H1 (cell line): Measurements from ENCODE around the gene TUBGCP6. TPM values are rescaled to one million over a fixed set of nuclear protein-coding genes. Genes with fewer than 3 reads are reported as not detected.

Source experiments
- CTCF ChIA-PET: fragments of 300-600 bp; sonication (Branson Sonifier 250); formaldehyde crosslinking; loops from one replicate; lab custom pipeline; 2021; ENCODE audit not compliant: partially characterized antibody; lab: Charles Lee
- POLR2A ChIA-PET: fragments of 300-600 bp; sonication (Branson Sonifier 250); formaldehyde crosslinking; loops from one replicate; lab custom pipeline; 2021; ENCODE audit warnings: inconsistent platforms; ENCODE audit not compliant: partially characterized antibody; lab: Charles Lee
- DNase-seq, 2 experiments: peaks; one replicate each; pipeline versions ENCODE4 v3.0.0 to v3.0.0-alpha.2; 2010 to 2022; ENCODE audit warnings: low spot score in 2 of 2, low read depth in 1 of 2, mixed read lengths in 1 of 2
- FAIRE-seq: peaks from 2 replicates; lab custom pipeline; 2011; peaks lifted over from hg19 to GRCh38; lab: Jason Lieb, UNC
- H2AFZ ChIP-seq: 2 replicates; pipeline ENCODE4 v1.8.1; 2012; ENCODE audit warnings: low read length, inconsistent platforms
- H2AK5ac ChIP-seq: 2 replicates; pipeline ENCODE4 v1.6.1; 2013; ENCODE audit warnings: low read depth, low read length
- H2BK120ac ChIP-seq: replicated peaks from 2 replicates; pipeline ENCODE3; 2013; ENCODE audit warnings: low read depth, low read length, inconsistent platforms
- H2BK12ac ChIP-seq: 2 replicates; pipeline ENCODE4 v1.6.1; 2013; ENCODE audit warnings: low read depth, low read length
- H2BK15ac ChIP-seq: 2 replicates; pipeline ENCODE4 v1.6.1; 2013; ENCODE audit warnings: low read length
- H2BK20ac ChIP-seq: 2 replicates; pipeline ENCODE4 v1.6.1; 2013; ENCODE audit warnings: low read length
- H2BK5ac ChIP-seq: 2 replicates; pipeline ENCODE4 v1.6.1; 2013; ENCODE audit warnings: low read depth, low read length
- H3K14ac ChIP-seq: 2 replicates; pipeline ENCODE4 v1.6.1; 2013; ENCODE audit warnings: inconsistent platforms; ENCODE audit not compliant: insufficient read length
- H3K18ac ChIP-seq: 2 replicates; pipeline ENCODE4 v1.6.1; 2013; ENCODE audit warnings: low read length; ENCODE audit errors: extremely low read depth
- H3K23ac ChIP-seq: 2 replicates; pipeline ENCODE4 v1.6.1; 2013; ENCODE audit warnings: inconsistent platforms; ENCODE audit not compliant: insufficient read length
- H3K23me2 ChIP-seq: 2 replicates; pipeline ENCODE4 v1.6.1; 2013; ENCODE audit warnings: low read depth, low read length
- H3K27ac ChIP-seq: 2 replicates; pipeline ENCODE4 v1.6.1; 2011; ENCODE audit warnings: low read depth, low read length, inconsistent platforms
- H3K27me3 ChIP-seq, 4 experiments: replicated peaks in 1 of 4; 1 replicate in 1 of 4; 2 replicates in 3 of 4; pipeline versions ENCODE4 v1.6.1 to v1.8.1; 2011 to 2013; ENCODE audit warnings: low read length in 3 of 4, mild to moderate bottlenecking in 3 of 4, inconsistent platforms in 2 of 4, mixed read lengths in 2 of 4, moderate library complexity in 1 of 4; ENCODE audit not compliant: control insufficient read depth in 3 of 4, insufficient read depth in 3 of 4; ENCODE audit errors: extremely low read depth in 1 of 4
- H3K36me3 ChIP-seq, 4 experiments: 2 replicates each; pipeline versions ENCODE4 v1.6.1 to v1.8.1; 2011 to 2013; ENCODE audit warnings: mild to moderate bottlenecking in 4 of 4, low read length in 3 of 4, moderate library complexity in 2 of 4, control low read depth in 1 of 4, inconsistent platforms in 1 of 4; ENCODE audit not compliant: insufficient read depth in 4 of 4, control insufficient read depth in 2 of 4
- H3K4ac ChIP-seq: replicated peaks from 2 replicates; pipeline ENCODE3; 2013; ENCODE audit warnings: low read length, low read depth, mixed read lengths, inconsistent platforms; ENCODE audit not compliant: insufficient read length
- H3K4me1 ChIP-seq, 4 experiments: replicated peaks in 1 of 4; 1 replicate in 1 of 4; 2 replicates in 3 of 4; pipeline versions ENCODE4 v1.6.1 to v1.8.1; 2011 to 2013; ENCODE audit warnings: low read length in 3 of 4, inconsistent platforms in 2 of 4, mixed read lengths in 1 of 4; ENCODE audit not compliant: insufficient read depth in 4 of 4, control insufficient read depth in 3 of 4
- H3K4me2 ChIP-seq, 2 experiments: 2 replicates each; pipeline versions ENCODE4 v1.6.1 to v1.8.1; 2011 to 2013; ENCODE audit warnings: low read depth in 2 of 2, low read length in 2 of 2, control low read depth in 1 of 2, inconsistent platforms in 1 of 2, mild to moderate bottlenecking in 1 of 2; ENCODE audit not compliant: insufficient read depth in 1 of 2
- H3K4me3 ChIP-seq, 4 experiments: fragments of 200-600, 300-600 bp in 1 of 4; sonication (generic), shearing (Covaris generic), sonication (Bioruptor Twin) in 1 of 4; 2 replicates each; pipeline versions ENCODE4 v1.5.1 to v1.8.1; 2011 to 2016; ENCODE audit warnings: low read length in 4 of 4, low read depth in 3 of 4, control low read depth in 2 of 4, inconsistent platforms in 2 of 4, mild to moderate bottlenecking in 2 of 4, mixed read lengths in 1 of 4, moderate library complexity in 1 of 4; ENCODE audit not compliant: insufficient read depth in 2 of 4; ENCODE audit errors: extremely low read depth in 1 of 4
- H3K56ac ChIP-seq: replicated peaks from 2 replicates; pipeline ENCODE3; 2013; ENCODE audit warnings: low read depth, mild to moderate bottlenecking, mixed read lengths, low read length, inconsistent platforms; ENCODE audit not compliant: insufficient read length
- H3K79me1 ChIP-seq: 2 replicates; pipeline ENCODE4 v1.6.1; 2013; ENCODE audit warnings: low read depth, low read length, control low read depth
- H3K79me2 ChIP-seq, 2 experiments: 2 replicates each; pipeline versions ENCODE4 v1.6.1 to v1.8.1; 2012 to 2013; ENCODE audit warnings: low read length in 2 of 2, mild to moderate bottlenecking in 2 of 2, inconsistent platforms in 1 of 2; ENCODE audit not compliant: insufficient read depth in 2 of 2, control insufficient read depth in 1 of 2
- H3K9ac ChIP-seq, 4 experiments: replicated peaks in 1 of 4; 1 replicate in 1 of 4; 2 replicates in 3 of 4; pipeline versions ENCODE4 v1.6.1 to v1.8.1; 2011 to 2013; ENCODE audit warnings: low read depth in 3 of 4, low read length in 3 of 4, control low read depth in 2 of 4, mild to moderate bottlenecking in 2 of 4, moderate library complexity in 2 of 4, inconsistent platforms in 1 of 4; ENCODE audit errors: extremely low read depth in 1 of 4
- H3K9me3 ChIP-seq, 2 experiments: 2 replicates each; pipeline versions ENCODE4 v1.6.1 to v1.8.1; 2012 to 2013; ENCODE audit warnings: mild to moderate bottlenecking in 2 of 2, moderate library complexity in 2 of 2, control low read depth in 1 of 2, inconsistent platforms in 1 of 2, low read depth in 1 of 2, low read length in 1 of 2, mixed read lengths in 1 of 2; ENCODE audit not compliant: insufficient read depth in 2 of 2
- H4K20me1 ChIP-seq, 2 experiments: replicated peaks in 1 of 2; 2 replicates each; pipeline versions ENCODE3 to v1.8.1; 2011 to 2013; ENCODE audit warnings: inconsistent platforms in 2 of 2, low read length in 2 of 2, mild to moderate bottlenecking in 1 of 2; ENCODE audit not compliant: insufficient read depth in 2 of 2, control insufficient read depth in 1 of 2
- H4K5ac ChIP-seq: 2 replicates; pipeline ENCODE4 v1.6.1; 2013; ENCODE audit warnings: low read length, low read depth, mixed read lengths, inconsistent platforms; ENCODE audit not compliant: insufficient read length
- H4K8ac ChIP-seq: 2 replicates; pipeline ENCODE4 v1.8.0; 2013; ENCODE audit warnings: mild to moderate bottlenecking, moderate library complexity, low read length, inconsistent platforms; ENCODE audit not compliant: insufficient read depth; ENCODE audit errors: extremely low read depth
- H4K91ac ChIP-seq: replicated peaks from 2 replicates; pipeline ENCODE3; 2013; ENCODE audit warnings: low read length, mixed read lengths, inconsistent platforms; ENCODE audit not compliant: insufficient read length
- BACH1 ChIP-seq: IDR thresholded peaks from 2 replicates; pipeline ENCODE4 v1.6.1; 2012; ENCODE audit warnings: low read length, improper control_type of control experiment
- BRCA1 ChIP-seq: IDR thresholded peaks from 2 replicates; pipeline ENCODE4 v1.6.1; 2012; ENCODE audit warnings: low read depth, low read length, improper control_type of control experiment
- CTBP2 ChIP-seq: IDR thresholded peaks from 2 replicates; pipeline ENCODE4 v1.7.0; 2011; ENCODE audit warnings: borderline replicate concordance, mild to moderate bottlenecking, moderate library complexity, mixed read lengths, low read length; ENCODE audit not compliant: insufficient read depth, insufficient read length
- HDAC6 ChIP-seq: IDR thresholded peaks from one replicate; pipeline ENCODE4 v1.7.1; 2012; ENCODE audit warnings: low read depth, mild to moderate bottlenecking, inconsistent platforms, low read length, moderate library complexity
- NRF1 ChIP-seq: IDR thresholded peaks from 2 replicates; pipeline ENCODE4 v1.6.1; 2011; ENCODE audit warnings: mild to moderate bottlenecking, low read depth, low read length, improper control_type of control experiment
- RFX5 ChIP-seq: IDR thresholded peaks from 2 replicates; pipeline ENCODE4 v1.6.1; 2011; ENCODE audit warnings: low read depth, low read length, improper control_type of control experiment, borderline replicate concordance
- SP1 ChIP-seq: IDR thresholded peaks from 2 replicates; pipeline ENCODE4 v1.6.1; 2011; ENCODE audit warnings: low read depth, low read length
- SUZ12 ChIP-seq: fragments of 200-600 bp; sonication (generic); IDR thresholded peaks from 2 replicates; pipeline ENCODE4 v1.6.1; 2012; ENCODE audit warnings: mild to moderate bottlenecking, inconsistent platforms, low read length, moderate library complexity, mixed read lengths
- TAF1 ChIP-seq: IDR thresholded peaks from 2 replicates; pipeline ENCODE4 v1.6.1; 2011; ENCODE audit warnings: mild to moderate bottlenecking, low read depth, low read length
- TAF7 ChIP-seq: optimal IDR thresholded peaks from 2 replicates; pipeline ENCODE3; 2011; ENCODE audit warnings: low read depth, mild to moderate bottlenecking, inconsistent platforms, low read length, moderate library complexity, borderline replicate concordance
- TCF12 ChIP-seq: IDR thresholded peaks from 2 replicates; pipeline ENCODE4 v1.6.1; 2011; ENCODE audit warnings: low read depth, mild to moderate bottlenecking, low read length
- ZNF274 ChIP-seq: IDR thresholded peaks from 2 replicates; pipeline ENCODE4 v1.7.0; 2012; ENCODE audit warnings: low read length, borderline replicate concordance; ENCODE audit errors: extremely low read depth
- WGBS, 2 experiments: shearing (Covaris generic) in 1 of 2; methylation state at CpG; one replicate each; pipeline versions ENCODE4 v1.1.6 to v1.1.7; 2013 to 2015; ENCODE audit warnings: low lambda C conversion rate in 2 of 2, mixed read lengths in 2 of 2, inconsistent platforms in 1 of 2, low coverage in 1 of 2, missing lambda C conversion rate in 1 of 2; ENCODE audit not compliant: insufficient replicate concordance in 2 of 2, insufficient coverage in 1 of 2, insufficient read length in 1 of 2; ENCODE audit errors: extremely low coverage in 1 of 2, missing lambda C conversion rate in 1 of 2; 5-methylcytosine and 5-hydroxymethylcytosine counted together
- polyA plus RNA-seq, 7 experiments: library from polyadenylated mRNA; depleted of rRNA in 3 of 7; stranded (reverse) in 5 of 7; unstranded in 2 of 7; fragments of >200 nt in 5 of 7; fragments of 200-250 nt in 2 of 7; gene quantifications; 1 replicate in 5 of 7; 2 replicates in 1 of 7; 4 replicates in 1 of 7; pipeline versions ENCODE4 v1.2.1 to v1.2.3, GENCODE V29; 2011 to 2013; ENCODE audit warnings: missing spikeins in 2 of 7, mixed read lengths in 2 of 7
- total RNA-seq: library from RNA; stranded (reverse); fragmentation: NEBNext Ultra II Directional; extraction: Animal tissue kit (Norgen Biotek cat#: 25700); gene quantifications from 2 replicates; pipeline ENCODE4 v1.2.1, GENCODE V29; 2021

TUBGCP6 gene
- total and polyA plus RNA-seq, 2 of the 8 experiments (the other 6 are each of a cell fraction or from before 2014, with no cell fraction given), result 24.2 to 24.7 TPM

- Histone ChIP-seq H3K36me3 (no peaks in the 10 kb centered on the region), H4K8ac (no peak overlapping the region), H2AK5ac (0 out of 2 replicates have a peak overlapping the region, but pooled peaks have one; percentile 39), H3K4me3 (no peak overlapping the region), H2BK120ac (no peak overlapping the region), H3K56ac (no peak overlapping the region), H4K5ac (no peak overlapping the region), H3K79me1 (no peaks in the 10 kb centered on the region; the same call in 1 of the 2 replicates), H3K4me1 (peaks cover 2 to 19% (median 12%) of the 10 kb centered on the region in 4 experiments; a peak in 6 of 7 replicates), H3K27me3 (peaks cover 0 to 13% (median 5%) of the 10 kb centered on the region in 4 experiments; a peak in 3 of 7 replicates), H3K4me2 (no peak overlapping the region), H4K91ac (no peak overlapping the region), H2BK20ac (no peak overlapping the region), H2AFZ (no peak overlapping the region), H4K20me1 (peaks cover 0 to 11% of the 10 kb centered on the region in 2 experiments), H3K14ac (no peak overlapping the region), H3K9me3 (no peaks in the 10 kb centered on the region), H3K4ac (no peak overlapping the region), H2BK5ac (no peak overlapping the region), H3K79me2 (peaks cover 0 to 4% of the 10 kb centered on the region in 2 experiments; a peak in 1 of 4 replicates), H3K23ac (no peak overlapping the region), H3K23me2 (peaks cover 8% of the 10 kb centered on the region; the same call in 1 of the 2 replicates), H2BK12ac (0 out of 2 replicates have a peak overlapping the region, but pooled peaks have one; percentile 39), H3K18ac (no peak overlapping the region), H3K9ac (no peak overlapping the region), H2BK15ac (0 out of 2 replicates have a peak overlapping the region, but pooled peaks have one; percentile 29), H3K27ac (no peak overlapping the region)
- DNase-seq (no peak), FAIRE-seq (no peak)
- ChIA-PET POLR2A (no interaction called here), CTCF (interaction anchor here (1.0 to 1.5 kb wide), 3 partner anchors 10 to 33 kb away, joined by 3 to 5 read pairs (median 3); no protein-coding TSS in a partner anchor)
- WGBS, 2 experiments, result 92% methylated on average over 28 of the region's 31 CpGs; no CpG with 5 or more reads in 1 of the 2 experiments
- no peak for TF ChIP-seq SUZ12
- no peak for TF ChIP-seq NRF1
- TF ChIP-seq TAF7, result no peak
- TF ChIP-seq RFX5, result no peak
- TF ChIP-seq SP1, result no peak
- TF ChIP-seq TCF12, result no peak
- TF ChIP-seq BACH1, result no peak
- no peak for TF ChIP-seq TAF1
- TF ChIP-seq BRCA1, result no peak
- TF ChIP-seq ZNF274, result no peak
- no peak for TF ChIP-seq CTBP2
- TF ChIP-seq HDAC6, result no peak
These were observed 62.4 kb downstream of the TUBGCP6 start for GRCh38 chr22:50182176-50183081.
